ENCODE measurements around the gene LRRD1.
"Not testable (repeated sequence)": the region's sequence is repeated elsewhere in the genome, so short reads cannot be mapped to it uniquely, and the experiment has no call there.

Gene LRRD1

DNA sequence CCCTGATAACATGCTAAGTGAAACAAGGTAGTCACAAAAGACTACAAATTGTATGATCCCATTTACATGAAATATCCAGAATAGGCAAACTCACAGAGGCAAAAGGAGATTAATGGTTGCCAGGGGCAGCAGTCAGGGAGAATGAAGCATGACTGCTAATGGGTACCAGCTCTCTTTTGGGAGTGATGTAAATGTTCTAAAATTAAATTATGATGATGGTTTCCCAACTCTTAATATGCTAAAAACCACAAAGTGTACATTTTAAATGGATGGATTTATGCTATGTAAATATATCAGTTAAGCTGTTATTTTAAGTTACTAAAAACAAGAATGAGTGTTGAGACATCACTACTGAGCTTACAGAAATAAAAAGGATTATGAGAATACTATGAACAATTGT, 57.3 kb downstream of the LRRD1 start:
- no peak overlapping the region for H3K4me3 ChIP-seq (ENCODE audit: low read depth, low read length)
- no peak for TF ChIP-seq CTCF (IDR thresholded peaks at IDR 0.05; ENCODE audit: borderline replicate concordance, insufficient read depth, low read depth, low read length)

DNA sequence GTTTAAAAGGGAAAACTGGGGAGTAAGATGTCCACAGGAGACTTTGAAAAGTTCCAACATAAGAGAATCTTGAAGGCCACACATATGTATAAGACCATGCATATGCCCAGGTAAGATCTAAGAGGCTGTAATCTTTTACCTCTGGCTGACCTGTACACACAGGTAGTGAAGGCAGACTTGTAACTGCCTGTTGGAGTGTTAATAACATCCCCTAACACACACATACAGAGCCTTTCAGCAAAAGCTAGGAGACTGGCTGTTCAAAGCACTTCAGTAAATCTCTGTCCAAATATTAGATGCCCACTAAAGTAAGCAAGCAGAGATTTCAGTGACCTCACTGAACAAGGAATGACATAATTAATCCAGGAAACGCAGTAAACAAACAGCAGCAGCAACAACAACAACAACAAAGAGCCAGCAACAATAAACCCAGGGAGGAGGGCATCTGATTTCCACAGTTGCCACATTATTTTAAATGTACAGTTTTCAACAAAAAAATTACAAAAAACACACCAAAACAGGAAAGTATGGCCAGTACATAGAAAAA, 59.7 kb downstream of the LRRD1 start:
- no peak overlapping the region for H3K4me3 ChIP-seq (ENCODE audit: low read depth, low read length)
- TF ChIP-seq CTCF (IDR thresholded peaks at IDR 0.05; ENCODE audit: borderline replicate concordance, insufficient read depth, low read depth, low read length): no peak

DNA sequence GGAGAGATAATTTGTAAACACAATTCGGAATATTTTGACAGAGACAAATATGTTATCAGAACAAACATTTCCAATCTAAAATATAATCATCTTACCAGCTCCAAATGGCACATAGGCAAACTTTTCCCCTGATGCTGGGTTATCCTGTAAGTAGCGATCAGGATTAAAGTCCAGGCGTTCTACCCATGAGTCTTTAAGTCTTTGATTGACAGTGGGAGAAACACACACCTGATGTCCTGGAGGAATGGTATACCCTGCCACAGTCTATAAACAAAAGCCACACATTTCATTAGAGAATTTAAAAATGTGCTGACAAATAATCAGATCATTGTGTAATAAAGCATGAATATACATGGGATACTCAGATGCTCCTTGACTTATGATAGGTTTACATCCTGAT, 62.0 kb downstream of the LRRD1 start:
- H3K4me3 ChIP-seq (ENCODE audit: low read depth, low read length): no peak overlapping the region
- TF ChIP-seq CTCF (IDR thresholded peaks at IDR 0.05; ENCODE audit: borderline replicate concordance, insufficient read depth, low read depth, low read length): no peak

GRCh38 chr7:92115821-92116220, 63.1 kb downstream of the LRRD1 start:
- no peak for TF ChIP-seq CTCF (IDR thresholded peaks at IDR 0.05; ENCODE audit: borderline replicate concordance, insufficient read depth, low read depth, low read length)
- no peak overlapping the region for H3K4me3 ChIP-seq (ENCODE audit: low read depth, low read length)

DNA sequence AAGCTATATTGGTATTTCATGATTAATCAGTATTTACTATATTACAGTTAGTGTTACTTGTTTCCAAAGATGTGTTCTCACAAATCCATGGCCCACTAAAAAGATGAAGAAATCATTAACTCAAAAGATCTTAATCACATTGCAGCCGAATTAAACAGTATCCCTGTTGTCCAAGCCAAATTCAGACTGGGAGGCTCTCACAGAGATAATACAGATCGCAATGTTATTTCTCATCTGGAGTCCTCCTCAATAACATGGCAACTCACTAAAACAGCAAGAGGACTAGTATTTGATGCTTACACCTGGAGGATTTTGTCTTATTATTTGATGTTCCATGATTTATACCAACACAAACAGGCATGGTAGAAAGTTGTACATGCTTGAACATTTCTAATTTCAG, 68.1 kb downstream of the LRRD1 start:
- H3K4me3 ChIP-seq (ENCODE audit: low read depth, low read length): no peak overlapping the region
- TF ChIP-seq CTCF (IDR thresholded peaks at IDR 0.05; ENCODE audit: borderline replicate concordance, insufficient read depth, low read depth, low read length): no peak

DNA sequence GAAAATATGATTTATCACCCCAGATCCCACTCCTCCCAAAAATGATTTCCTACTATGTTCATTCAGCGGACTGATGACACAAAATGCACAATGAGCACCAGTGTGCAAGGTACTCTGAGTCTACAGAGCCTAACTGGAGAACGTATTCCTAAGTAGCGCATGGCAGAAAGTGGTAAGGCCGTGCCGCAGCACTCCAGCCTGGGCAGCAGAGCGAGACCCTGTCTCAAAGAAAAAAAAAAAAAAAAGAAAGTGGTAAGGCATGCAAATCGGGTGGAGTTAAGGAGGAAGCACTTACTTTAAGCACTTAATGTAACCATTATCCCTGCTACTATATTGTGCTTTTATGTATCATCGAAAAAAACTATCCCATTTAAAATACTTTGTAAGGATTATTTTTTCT, 70.1 kb downstream of the LRRD1 start:
- no peak for TF ChIP-seq CTCF (IDR thresholded peaks at IDR 0.05; ENCODE audit: borderline replicate concordance, insufficient read depth, low read depth, low read length)
- H3K4me3 ChIP-seq (ENCODE audit: low read depth, low read length): no peak overlapping the region

GRCh38 chr7:92102862-92103261, 76.1 kb downstream of the LRRD1 start:
- H3K4me3 ChIP-seq (ENCODE audit: low read depth, low read length): not testable (repeated sequence)

- no peak overlapping the region for H3K4me3 ChIP-seq (ENCODE audit: low read depth, low read length)
- no peak for TF ChIP-seq CTCF (IDR thresholded peaks at IDR 0.05; ENCODE audit: borderline replicate concordance, insufficient read depth, low read depth, low read length)
These were observed 78.4 kb downstream of the LRRD1 start for GRCh38 chr7:92100534-92100933.
